HG03457 (cell line): Measurements from ENCODE around the gene BTNL9.
"Not testable (repeated sequence)": the region's sequence is repeated elsewhere in the genome, so short reads cannot be mapped to it uniquely, and the experiment has no call there.

ENCODE experiments used
- ATAC-seq: cut with Tn5 transposase; IDR thresholded peaks from one replicate; pipeline ENCODE4 v1.9.1; 2021; ENCODE audit warnings: moderate number of reproducible peaks; ENCODE audit not compliant: unreplicated experiment

The BTNL9 gene

GRCh38 chr5:181039931-181040630 lies at the start of gene BTNL9:
TSS of gene BTNL9 (plus strand) at chr5:181040266. CDS start at chr5:181045490, 5,224 bp downstream.
- no peak for ATAC-seq

- ATAC-seq = no peak
Measured at GRCh38 chr5:180990882-180991242, 49.2 kb upstream of the BTNL9 start.

- no peak for ATAC-seq
Measured at GRCh38 chr5:181001947-181002346, 38.1 kb upstream of the BTNL9 start.

GRCh38 chr5:181005791-181006190 lies 34.3 kb upstream of the BTNL9 start:
- ATAC-seq = no peak

- no peak for ATAC-seq
Measured at GRCh38 chr5:181008136-181008535, 31.9 kb upstream of the BTNL9 start.

GRCh38 chr5:181010018-181010417 lies 30.0 kb upstream of the BTNL9 start:
- ATAC-seq = not testable (repeated sequence)

- not testable (repeated sequence) for ATAC-seq
Measured at GRCh38 chr5:181014654-181015053, 25.4 kb upstream of the BTNL9 start.

- not testable (repeated sequence) for ATAC-seq
Measured at GRCh38 chr5:181017448-181017847, 22.6 kb upstream of the BTNL9 start.

- ATAC-seq = no peak
Measured at GRCh38 chr5:181020688-181021087, 19.4 kb upstream of the BTNL9 start.

- no peak for ATAC-seq
Measured at GRCh38 chr5:181024245-181025064, 15.6 kb upstream of the BTNL9 start.

GRCh38 chr5:181027452-181028031 lies 12.5 kb upstream of the BTNL9 start:
- ATAC-seq = no peak

GRCh38 chr5:181028032-181028819 lies 11.8 kb upstream of the BTNL9 start:
- no peak for ATAC-seq

- ATAC-seq = no peak
Measured at GRCh38 chr5:181031716-181032115, 8.3 kb upstream of the BTNL9 start.

- ATAC-seq = no peak
Measured at GRCh38 chr5:181035991-181036815, 3.9 kb upstream of the BTNL9 start.

GRCh38 chr5:181036816-181037364 lies 3.2 kb upstream of the BTNL9 start:
- ATAC-seq = no peak

GRCh38 chr5:181037365-181037861 lies 2.7 kb upstream of the BTNL9 start:
- ATAC-seq = no peak

GRCh38 chr5:181039471-181039870 lies 595 bp upstream of the BTNL9 start:
- ATAC-seq = no peak

- no peak for ATAC-seq
Measured at GRCh38 chr5:181040631-181040945, 522 bp downstream of the BTNL9 start.

- no peak for ATAC-seq
Measured at GRCh38 chr5:181041043-181041442, 977 bp downstream of the BTNL9 start.
